Cardiac fibroblast (primary cell): ENCODE data around the gene SERP2.

Experiments
- DNase-seq, 2 donors: peaks; one replicate each; pipeline versions ENCODE4 v3.0.0 to v3.0.0-alpha.2; 2010; ENCODE audit warnings: low read depth in 2 of 2
- H3K4me3 ChIP-seq, 2 donors: replicated peaks in 1 of 2; 1 replicate in 1 of 2; 2 replicates in 1 of 2; pipeline ENCODE4 v1.5.1; 2011; ENCODE audit warnings: low read depth in 2 of 2, low read length in 2 of 2, mild to moderate bottlenecking in 2 of 2, moderate library complexity in 1 of 2
- TF ChIP-seq, protein P1 (sequence below): IDR thresholded peaks from one replicate; pipeline ENCODE4 v1.5.1; 2011; ENCODE audit warnings: low read depth, mild to moderate bottlenecking, low read length, inconsistent platforms

Gene SERP2

GRCh38 chr13:44378277-44378676 is 4.7 kb downstream of the SERP2 start:
- TF ChIP-seq, protein P1, sequence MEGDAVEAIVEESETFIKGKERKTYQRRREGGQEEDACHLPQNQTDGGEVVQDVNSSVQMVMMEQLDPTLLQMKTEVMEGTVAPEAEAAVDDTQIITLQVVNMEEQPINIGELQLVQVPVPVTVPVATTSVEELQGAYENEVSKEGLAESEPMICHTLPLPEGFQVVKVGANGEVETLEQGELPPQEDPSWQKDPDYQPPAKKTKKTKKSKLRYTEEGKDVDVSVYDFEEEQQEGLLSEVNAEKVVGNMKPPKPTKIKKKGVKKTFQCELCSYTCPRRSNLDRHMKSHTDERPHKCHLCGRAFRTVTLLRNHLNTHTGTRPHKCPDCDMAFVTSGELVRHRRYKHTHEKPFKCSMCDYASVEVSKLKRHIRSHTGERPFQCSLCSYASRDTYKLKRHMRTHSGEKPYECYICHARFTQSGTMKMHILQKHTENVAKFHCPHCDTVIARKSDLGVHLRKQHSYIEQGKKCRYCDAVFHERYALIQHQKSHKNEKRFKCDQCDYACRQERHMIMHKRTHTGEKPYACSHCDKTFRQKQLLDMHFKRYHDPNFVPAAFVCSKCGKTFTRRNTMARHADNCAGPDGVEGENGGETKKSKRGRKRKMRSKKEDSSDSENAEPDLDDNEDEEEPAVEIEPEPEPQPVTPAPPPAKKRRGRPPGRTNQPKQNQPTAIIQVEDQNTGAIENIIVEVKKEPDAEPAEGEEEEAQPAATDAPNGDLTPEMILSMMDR: no peak

GRCh38 chr13:44379885-44380284 is 6.3 kb downstream of the SERP2 start:
- TF ChIP-seq, protein P1: no peak
- H3K4me3 ChIP-seq: no peak overlapping the region
- no peak for DNase-seq

More at GRCh38 chr13:44378277-44378676, 4.7 kb downstream of the SERP2 start:
- DNase-seq: no peak
- no peak overlapping the region for H3K4me3 ChIP-seq

DNA sequence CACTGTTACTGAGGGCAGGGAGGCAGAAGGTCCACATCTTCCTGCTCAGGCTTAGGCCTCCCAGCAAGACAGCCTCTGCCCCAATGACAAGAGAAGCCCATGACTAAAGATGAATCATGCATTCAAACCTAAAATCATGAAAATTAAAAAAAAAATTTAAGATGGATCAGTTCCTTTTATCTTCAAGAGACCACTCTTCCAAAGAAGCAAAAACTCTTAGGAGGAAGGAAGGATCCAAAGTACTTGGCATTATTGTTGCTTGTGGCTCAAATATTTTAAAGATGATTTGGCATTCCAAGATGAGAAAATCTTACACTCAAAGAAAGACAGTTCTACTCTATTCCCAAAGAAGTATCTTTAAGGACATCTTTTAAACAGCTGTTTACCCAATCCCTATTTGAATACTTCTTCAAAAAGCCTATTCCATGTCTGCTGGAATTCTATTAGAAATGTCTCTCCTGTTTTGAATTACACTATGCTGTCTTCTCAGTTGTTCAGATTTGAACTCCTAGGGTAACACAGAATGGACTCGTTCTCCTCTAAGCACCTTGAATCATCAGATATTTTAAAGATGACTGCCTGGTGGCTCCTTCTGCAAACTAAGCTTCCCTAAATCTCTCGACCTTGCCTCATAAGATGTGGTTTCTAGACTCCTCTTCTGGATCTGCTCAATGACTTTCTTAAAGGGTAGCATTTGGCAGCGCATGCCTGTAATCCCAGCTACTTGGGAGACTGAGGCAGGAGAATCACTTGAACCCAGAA is 7.0 kb downstream of the SERP2 start:
- H3K4me3 ChIP-seq: no peak overlapping the region
- DNase-seq: peak in 1 of 2 donors; percentile 36
- TF ChIP-seq, protein P1: no peak

DNA sequence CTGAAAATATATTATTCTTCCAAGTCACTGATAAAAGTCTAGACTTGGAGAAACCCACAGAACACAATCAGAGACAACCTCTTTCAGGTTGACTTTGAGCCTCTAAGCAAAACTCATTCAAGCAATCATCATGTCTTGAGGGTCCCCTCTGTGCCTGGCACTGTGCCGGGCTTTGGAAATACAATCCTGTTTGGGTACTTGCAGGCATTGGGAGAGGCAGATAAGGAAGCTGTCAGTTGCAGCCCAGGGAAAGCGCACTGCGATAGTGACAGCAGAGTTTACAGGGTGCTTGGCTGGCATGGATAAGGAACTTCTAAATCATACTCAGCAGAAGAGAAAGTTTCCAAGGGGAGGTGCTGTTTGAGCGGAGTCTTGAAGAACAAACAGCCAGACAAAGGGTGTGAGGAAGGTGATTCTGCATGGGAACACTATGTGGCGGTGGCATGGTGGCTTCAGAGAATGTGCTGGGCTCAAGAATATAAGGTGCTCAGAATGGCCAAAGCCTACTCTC is 9.1 kb downstream of the SERP2 start:
- TF ChIP-seq, protein P1: no peak
- DNase-seq: no peak
- H3K4me3 ChIP-seq: no peak overlapping the region

- DNase-seq: no peak
- TF ChIP-seq, protein P1: no peak
These were observed 10.3 kb downstream of the SERP2 start for GRCh38 chr13:44383945-44384344.

DNA sequence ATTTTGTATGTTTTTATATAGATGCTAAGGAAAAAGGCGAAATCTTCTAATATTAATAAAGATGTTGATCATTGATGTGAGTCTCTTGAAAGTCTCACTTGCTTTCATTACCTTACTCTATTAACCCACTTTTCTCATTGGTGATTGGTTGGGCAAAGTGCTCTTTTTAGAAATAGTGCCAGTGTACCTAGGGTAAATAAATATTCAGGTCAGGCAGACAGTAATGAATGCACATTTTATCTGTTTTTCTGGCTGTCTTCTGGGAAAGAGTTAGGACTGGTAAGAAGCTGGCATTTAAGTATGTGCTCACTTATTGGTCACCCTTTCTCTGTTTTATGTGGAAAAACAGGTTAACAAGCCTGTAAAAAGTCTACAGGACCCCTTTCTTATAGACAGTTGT is 11.2 kb downstream of the SERP2 start:
- no peak overlapping the region for H3K4me3 ChIP-seq
- DNase-seq: no peak
- TF ChIP-seq, protein P1: no peak

More at GRCh38 chr13:44383945-44384344, 10.3 kb downstream of the SERP2 start:
- H3K4me3 ChIP-seq: no peak overlapping the region

- DNase-seq: no peak
- no peak overlapping the region for H3K4me3 ChIP-seq
- TF ChIP-seq, protein P1: no peak
These were observed 11.8 kb downstream of the SERP2 start for GRCh38 chr13:44385401-44385800.
